ENCODE measurements around the gene CFAP46. TPM values are rescaled to one million over a fixed set of nuclear protein-coding genes. Genes with fewer than 3 reads are reported as not detected.

Gene CFAP46
- total RNA-seq, 4 donors from 2014 or later = 0.32 to 0.54 TPM; not detected in 2

DNA sequence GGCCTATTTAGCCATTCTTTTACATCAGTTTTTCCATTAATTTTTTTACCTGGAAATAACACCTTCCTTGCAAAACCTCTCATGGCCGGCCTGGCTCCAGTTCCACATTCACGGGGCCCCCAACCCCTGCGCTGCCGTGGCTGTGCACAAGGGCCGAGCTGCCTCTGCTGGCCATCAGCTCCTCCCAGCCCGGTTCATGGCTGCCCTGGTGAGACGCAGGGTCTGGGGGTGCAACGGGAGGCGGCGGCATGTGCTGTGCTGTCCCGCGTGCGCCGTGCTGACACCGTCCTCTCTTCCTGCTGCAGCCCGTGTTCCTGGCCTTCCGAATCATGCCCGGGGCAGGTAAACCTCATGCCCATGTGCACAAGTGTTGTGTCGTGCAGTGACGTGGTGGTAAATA is 160.8 kb downstream of the CFAP46 start:
- WGBS, 2 donors = 96 to 98% methylated on average over 20 of the region's 20 CpGs
- no peak for DNase-seq (ENCODE audit: low spot score in 2 of 2)
- intact Hi-C loops (cut with DNase I; ENCODE audit: low total_unique reads) = no loop called here

DNA sequence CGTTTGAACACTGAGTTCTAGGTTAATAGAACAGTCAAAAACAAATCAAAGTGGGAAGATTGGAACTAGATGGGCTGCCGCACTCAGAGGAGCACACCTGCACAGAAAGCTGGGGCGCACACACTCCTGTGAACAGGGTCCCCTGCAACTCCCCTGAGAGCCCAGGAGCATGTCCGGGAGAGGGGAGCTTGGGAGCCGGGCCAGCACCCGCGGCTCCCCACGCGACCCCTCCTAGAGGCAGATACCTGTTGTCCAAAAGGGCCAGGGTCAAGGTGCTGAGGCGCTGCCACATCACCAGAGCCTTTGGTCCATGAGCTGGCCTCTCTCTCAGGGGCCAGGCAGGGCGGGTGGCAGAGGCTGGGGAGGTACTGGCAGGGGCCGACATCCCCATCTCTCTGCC is 162.0 kb downstream of the CFAP46 start:
- no peak overlapping the region for H3K4me3 ChIP-seq (ENCODE audit: low read depth, poor library complexity, severe bottlenecking)
- TF ChIP-seq, protein P1, sequence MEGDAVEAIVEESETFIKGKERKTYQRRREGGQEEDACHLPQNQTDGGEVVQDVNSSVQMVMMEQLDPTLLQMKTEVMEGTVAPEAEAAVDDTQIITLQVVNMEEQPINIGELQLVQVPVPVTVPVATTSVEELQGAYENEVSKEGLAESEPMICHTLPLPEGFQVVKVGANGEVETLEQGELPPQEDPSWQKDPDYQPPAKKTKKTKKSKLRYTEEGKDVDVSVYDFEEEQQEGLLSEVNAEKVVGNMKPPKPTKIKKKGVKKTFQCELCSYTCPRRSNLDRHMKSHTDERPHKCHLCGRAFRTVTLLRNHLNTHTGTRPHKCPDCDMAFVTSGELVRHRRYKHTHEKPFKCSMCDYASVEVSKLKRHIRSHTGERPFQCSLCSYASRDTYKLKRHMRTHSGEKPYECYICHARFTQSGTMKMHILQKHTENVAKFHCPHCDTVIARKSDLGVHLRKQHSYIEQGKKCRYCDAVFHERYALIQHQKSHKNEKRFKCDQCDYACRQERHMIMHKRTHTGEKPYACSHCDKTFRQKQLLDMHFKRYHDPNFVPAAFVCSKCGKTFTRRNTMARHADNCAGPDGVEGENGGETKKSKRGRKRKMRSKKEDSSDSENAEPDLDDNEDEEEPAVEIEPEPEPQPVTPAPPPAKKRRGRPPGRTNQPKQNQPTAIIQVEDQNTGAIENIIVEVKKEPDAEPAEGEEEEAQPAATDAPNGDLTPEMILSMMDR (IDR thresholded peaks at IDR 0.05) = no peak
- no peak for TF ChIP-seq POLR2A (IDR thresholded peaks at IDR 0.05)
- WGBS, 2 donors = 94 to 96% methylated on average over 11 to 12 of the region's 12 CpGs
- intact Hi-C loops (cut with DNase I; ENCODE audit: low total_unique reads) = no loop called here
- no peak for DNase-seq (ENCODE audit: low spot score in 2 of 2)

More for the DNA sequence above, 160.8 kb downstream of the CFAP46 start:
- H3K4me3 ChIP-seq (ENCODE audit: low read depth, poor library complexity, severe bottlenecking) = no peak overlapping the region
- TF ChIP-seq, protein P1 (IDR thresholded peaks at IDR 0.05) = no peak
- no peak for TF ChIP-seq POLR2A (IDR thresholded peaks at IDR 0.05)

GRCh38 chr10:132779549-132780294 is 162.6 kb downstream of the CFAP46 start:
- no peak for DNase-seq (ENCODE audit: low spot score in 2 of 2)
- intact Hi-C loops (cut with DNase I; ENCODE audit: low total_unique reads) = no loop called here
- H3K4me3 ChIP-seq (ENCODE audit: low read depth, poor library complexity, severe bottlenecking) = no peak overlapping the region
- 95 to 96% methylated on average over 37 to 41 of the region's 41 CpGs for WGBS, 2 donors
- no peak for TF ChIP-seq POLR2A (IDR thresholded peaks at IDR 0.05)
- TF ChIP-seq, protein P1 (IDR thresholded peaks at IDR 0.05) = no peak

DNA sequence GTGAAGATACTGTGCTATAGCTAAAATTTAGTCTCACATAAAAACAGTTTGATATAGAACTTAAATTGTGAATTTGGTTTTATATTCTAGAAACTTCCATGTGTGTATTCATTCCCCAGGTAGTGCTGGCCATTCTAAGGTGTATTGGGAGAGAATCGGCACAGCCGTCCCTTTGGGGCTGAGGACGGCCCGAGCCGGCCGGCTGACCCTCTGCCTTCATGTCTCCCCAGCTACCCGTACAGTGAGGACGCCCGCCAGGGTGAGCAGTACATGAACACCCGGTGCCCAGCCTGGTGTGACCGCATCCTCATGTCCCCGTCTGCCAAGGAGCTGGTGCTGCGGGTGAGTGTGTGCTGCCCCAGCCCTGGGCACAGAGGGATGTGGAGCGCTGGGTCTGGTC is 164.9 kb downstream of the CFAP46 start:
- intact Hi-C loops (cut with DNase I; ENCODE audit: low total_unique reads) = no loop called here
- no peak for TF ChIP-seq POLR2A (IDR thresholded peaks at IDR 0.05)
- TF ChIP-seq, protein P1 (IDR thresholded peaks at IDR 0.05) = no peak
- DNase-seq (ENCODE audit: low spot score in 2 of 2) = no peak
- 96% methylated on average over 13 to 14 of the region's 14 CpGs for WGBS, 2 donors
- no peak overlapping the region for H3K4me3 ChIP-seq (ENCODE audit: low read depth, poor library complexity, severe bottlenecking)

- intact Hi-C loops (cut with DNase I; ENCODE audit: low total_unique reads) = no loop called here
- no peak for DNase-seq (ENCODE audit: low spot score in 2 of 2)
Observed at GRCh38 chr10:132776821-132777220, 165.5 kb downstream of the CFAP46 start.

More at GRCh38 chr10:132776821-132777220, 165.5 kb downstream of the CFAP46 start:
- WGBS, 2 donors = 92 to 93% methylated on average over 17 to 18 of the region's 18 CpGs
- H3K4me3 ChIP-seq (ENCODE audit: low read depth, poor library complexity, severe bottlenecking) = no peak overlapping the region
- TF ChIP-seq, protein P1 (IDR thresholded peaks at IDR 0.05) = no peak
- TF ChIP-seq POLR2A (IDR thresholded peaks at IDR 0.05) = no peak

Measured in lower leg skin (tissue), 4 donors.